LoVo (cell line): ENCODE results near the gene APP.
A peak's percentile ranks its signal among the peaks of the same experiment; 100 is the strongest.

Experiments
- DNase-seq: peaks from one replicate; pipeline ENCODE4 v3.0.0-alpha.2; 2016; ENCODE audit warnings: low spot score

APP gene

DNA sequence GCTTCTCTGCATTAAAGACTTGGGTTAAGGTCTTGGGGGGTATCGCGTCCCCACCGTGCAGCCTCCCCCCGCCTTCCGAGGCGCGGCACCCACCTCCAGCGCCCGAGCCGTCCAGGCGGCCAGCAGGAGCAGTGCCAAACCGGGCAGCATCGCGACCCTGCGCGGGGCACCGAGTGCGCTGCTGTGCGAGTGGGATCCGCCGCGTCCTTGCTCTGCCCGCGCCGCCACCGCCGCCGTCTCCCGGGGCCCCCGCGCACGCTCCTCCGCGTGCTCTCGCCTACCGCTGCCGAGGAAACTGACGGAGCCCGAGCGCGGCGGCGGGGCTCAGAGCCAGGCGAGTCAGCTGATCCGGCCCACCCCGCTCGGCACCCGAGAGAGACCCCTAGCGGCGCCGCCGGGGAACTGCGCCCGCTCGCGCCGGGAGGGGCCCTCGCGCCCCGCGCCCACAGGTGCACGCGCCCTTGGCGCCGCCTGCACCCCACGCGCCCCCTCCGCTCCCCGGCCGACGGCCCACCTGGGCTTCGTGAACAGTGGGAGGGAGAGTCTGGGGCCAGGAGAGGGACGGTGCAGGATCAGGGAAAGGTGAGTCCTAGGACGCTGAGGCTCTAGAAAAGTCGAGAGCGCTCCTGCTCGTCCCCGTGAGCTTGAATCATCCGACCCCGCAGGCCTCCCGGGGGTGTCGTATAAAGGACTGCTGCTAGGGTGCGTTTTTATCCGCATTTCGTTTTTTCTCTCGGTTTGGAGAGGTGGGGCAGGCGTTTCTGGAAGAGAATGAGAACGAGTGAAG is at the start of gene APP:
APP (minus strand) TSS at position 300 of the 787 bp plus-strand sequence; CDS start at position 150, 150 bp downstream.
- DNase-seq: peak; percentile 83

DNA sequence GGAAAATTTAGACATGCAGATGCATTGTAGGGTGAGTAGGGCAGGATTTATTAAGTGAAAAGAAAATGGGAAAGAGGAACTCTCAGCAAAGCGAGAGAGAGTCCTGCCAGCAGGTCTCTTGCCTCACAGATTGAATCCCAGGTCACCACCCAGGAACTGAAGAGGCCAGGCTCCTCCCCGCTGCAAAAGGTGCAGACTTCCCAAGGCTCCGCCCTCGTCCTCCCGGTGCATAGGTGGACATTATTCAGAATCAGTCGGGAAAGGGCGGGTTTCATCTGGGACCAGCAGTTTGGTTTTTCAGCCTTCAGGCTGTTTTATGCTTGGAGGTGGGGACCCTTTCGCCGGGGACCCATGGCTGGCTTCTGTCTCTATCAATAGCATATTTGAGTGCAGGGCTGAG is 41.6 kb upstream of the APP start:
- no peak for DNase-seq

DNA sequence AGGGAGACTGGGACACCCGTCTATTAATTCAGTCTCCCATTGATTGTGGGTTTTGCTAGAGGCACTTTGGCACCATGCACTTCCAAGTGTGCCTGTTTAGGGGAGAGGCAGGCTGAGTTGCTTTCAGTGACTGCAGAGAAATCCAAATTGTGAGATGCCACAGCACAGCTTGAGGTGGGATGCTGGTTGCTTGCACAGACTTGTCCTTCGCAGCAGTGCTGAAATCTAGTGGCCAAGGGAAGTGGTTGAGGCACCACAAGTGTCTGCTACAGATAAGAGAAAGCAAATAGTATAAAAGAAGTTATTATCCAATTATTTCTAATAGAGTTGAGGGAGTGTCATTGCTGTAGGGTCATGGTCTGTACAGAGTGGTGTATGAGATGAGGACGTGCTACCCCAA is 40.0 kb upstream of the APP start:
- no peak for DNase-seq

- no peak for DNase-seq
These were observed 36.5 kb upstream of the APP start for GRCh38 chr21:26207021-26207420.

GRCh38 chr21:26199456-26199855 is 28.9 kb upstream of the APP start:
- no peak for DNase-seq

DNA sequence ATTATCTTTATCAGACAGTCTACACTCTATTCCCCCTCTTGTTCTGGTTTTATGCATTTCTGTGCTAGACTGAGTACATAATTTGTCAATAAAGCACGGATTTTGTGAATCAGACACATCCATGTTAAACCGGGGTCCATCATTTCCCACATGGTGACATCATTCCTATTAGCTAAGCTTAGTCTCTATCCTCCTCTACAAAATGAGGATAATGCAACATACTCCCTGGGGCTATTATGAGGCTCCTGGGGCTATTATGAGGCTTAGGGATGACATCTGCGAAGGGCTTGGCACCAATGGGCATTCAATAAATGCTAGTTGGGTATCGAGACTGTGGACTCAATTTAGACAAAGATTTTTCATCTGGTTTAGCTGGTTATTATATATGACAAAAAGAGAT is 25.1 kb upstream of the APP start:
- DNase-seq: no peak

GRCh38 chr21:26194811-26195251 is 24.3 kb upstream of the APP start:
- no peak for DNase-seq

DNA sequence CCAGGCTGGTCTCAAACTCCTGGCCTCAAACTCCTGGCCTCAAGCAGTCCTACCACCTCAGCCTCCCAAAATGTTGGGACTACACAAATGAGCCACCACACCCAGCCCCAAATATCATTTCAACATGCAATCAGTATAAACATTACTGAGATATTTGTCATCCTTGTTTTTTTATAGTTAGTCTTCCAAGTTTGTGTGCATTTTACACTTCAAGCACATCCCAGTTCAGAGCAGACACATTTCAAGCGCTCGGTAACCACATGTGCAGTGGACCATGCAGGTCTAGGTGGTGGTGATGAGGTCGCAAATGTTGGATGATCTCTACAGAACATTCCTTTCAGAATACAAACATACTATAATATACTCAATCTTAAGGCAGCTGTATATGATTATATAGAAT is 23.8 kb upstream of the APP start:
- no peak for DNase-seq

- no peak for DNase-seq
These were observed 21.0 kb upstream of the APP start for GRCh38 chr21:26191609-26192008.

- no peak for DNase-seq
These were observed 17.9 kb upstream of the APP start for GRCh38 chr21:26188422-26188821.

DNA sequence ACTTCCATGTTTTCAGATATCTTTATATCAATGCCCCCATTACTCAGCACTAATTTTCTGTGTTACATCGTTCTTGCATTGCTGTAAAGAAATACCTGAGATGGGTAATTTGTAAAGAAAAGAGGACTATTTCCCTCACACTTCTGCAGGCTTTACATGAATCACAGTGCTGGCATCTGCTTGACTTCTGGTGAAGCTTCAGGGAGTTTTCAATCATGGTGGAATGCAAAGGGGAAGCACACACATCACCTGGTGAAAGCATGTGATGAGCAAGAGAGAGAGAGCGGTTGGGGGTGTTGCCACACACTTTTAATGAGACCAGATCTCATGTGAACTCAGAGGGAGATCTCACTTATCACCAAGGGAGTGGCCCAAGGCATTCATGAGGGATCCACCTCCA is 14.9 kb upstream of the APP start:
- no peak for DNase-seq

DNA sequence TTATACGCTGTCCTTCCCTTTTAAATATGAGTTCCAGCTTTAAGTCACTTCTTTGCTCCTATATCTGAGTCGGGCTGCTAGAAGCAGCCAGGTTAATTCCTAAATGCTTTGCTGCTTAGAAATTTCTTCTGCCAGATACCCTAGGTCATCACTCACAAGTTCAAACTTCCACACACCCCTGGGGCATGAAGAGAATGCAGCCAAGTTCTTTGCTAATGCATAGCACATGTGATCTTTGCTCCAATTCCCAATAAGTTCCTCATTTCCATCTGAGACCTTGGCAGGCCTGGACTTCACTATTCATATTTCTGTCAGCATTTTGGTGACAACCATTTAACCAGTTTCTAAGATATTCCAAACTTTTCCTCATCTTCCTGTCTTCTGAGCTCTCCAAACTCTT is 14.5 kb upstream of the APP start:
- no peak for DNase-seq

- no peak for DNase-seq
These were observed 8.9 kb upstream of the APP start for GRCh38 chr21:26179501-26179900.

GRCh38 chr21:26177746-26178426 is 7.3 kb upstream of the APP start:
- DNase-seq: no peak

GRCh38 chr21:26177187-26177586 is 6.6 kb upstream of the APP start:
- no peak for DNase-seq

DNA sequence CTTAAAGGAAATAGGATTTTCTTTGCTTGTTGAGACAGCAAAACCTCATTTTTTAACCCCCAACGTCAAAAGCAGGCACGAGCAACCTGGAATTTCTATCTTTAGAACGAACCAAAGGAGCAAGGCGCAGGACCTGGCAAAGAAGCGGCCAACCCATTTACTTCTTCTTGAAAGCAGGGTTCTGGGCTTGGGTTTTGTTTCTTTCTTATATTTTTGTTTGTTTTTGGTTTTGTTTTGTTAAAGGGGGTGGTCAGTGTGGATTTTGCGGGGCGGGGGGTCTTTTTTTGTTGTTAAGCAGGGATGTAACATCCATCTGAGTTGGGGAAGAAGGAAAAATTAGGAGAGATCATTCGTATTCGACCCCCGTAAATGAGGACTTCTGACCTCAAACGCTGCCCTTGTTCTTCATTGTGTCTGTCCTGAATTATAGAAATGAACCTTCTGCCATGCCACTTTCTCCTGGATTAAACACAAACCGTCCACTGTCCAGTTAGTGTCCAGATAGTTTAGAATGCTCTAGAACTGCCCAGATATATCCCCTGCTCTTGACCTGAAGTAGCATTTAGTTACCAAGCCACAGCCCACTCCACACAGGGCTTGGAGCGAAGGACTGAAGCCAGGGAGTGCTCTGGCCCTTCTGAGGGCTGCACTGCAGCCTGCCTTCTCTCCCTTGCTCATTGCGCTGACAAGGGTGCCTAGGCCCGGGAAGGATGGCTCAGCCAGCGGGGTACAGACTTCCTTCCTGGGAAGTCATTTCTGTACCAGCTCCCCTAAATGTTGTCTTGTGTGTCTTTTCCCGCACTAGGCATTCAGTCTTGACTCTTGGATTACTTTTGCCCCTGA is 909 bp upstream of the APP start:
- DNase-seq: no peak

- peak; percentile 31 for DNase-seq
These were observed 729 bp downstream of the APP start for GRCh38 chr21:26169611-26170470.

DNA sequence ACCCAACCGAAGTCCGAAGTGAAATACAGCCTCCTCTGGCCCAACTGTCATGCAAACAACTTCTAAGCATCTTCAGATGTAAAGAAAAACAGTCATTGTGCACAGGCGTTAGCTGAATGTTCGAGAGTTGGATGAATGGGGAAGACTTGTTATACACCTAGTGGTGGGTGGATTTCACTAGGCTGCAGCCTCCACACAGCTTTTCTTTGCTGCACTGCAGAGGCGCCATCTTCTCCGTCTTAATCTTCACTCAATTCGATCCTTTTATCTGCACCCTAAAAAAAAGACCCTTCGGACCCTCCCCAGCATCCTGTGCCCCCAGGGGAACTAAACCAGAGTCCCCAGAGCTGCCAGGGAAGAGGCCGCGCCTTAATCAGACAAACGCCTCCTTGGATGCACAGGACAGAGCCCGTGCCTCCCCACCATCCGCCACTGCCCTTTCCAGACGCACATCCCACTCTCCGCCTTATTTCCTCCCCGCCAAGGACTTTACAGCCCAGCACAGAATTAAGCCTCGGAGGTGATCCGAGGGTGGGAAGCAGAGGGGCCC is 1.4 kb downstream of the APP start:
- DNase-seq: peak; percentile 58

- no peak for DNase-seq
These were observed 2.2 kb downstream of the APP start for GRCh38 chr21:26168371-26168770.

GRCh38 chr21:26167593-26167992 is 3.0 kb downstream of the APP start:
- no peak for DNase-seq

DNA sequence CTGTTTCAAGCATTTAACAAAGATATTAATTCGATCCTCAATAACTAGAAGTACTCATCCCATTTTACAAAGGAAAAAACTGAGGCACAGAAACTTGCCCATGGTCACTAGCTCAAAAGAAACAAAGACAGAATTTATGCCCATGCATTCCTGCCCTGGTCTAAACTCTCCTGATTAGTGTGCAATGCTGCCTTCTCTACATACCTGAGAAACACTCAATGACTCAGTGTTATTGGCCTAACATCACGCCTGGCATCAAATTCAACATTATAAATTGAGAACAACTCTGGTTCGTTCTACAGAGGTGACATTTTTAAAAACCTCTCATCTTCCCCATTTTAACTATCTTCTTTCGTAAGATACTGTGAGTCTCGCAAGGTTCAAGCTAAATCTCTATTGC is 5.2 kb downstream of the APP start:
- DNase-seq: no peak
